Liver (tissue), 9 donors: Measurements from ENCODE around the gene SYNGR4. TPM values are rescaled to one million over a fixed set of nuclear protein-coding genes. Genes with fewer than 3 reads are reported as not detected.

ENCODE experiments used
- DNase-seq: peaks from one replicate; pipeline ENCODE4 v3.0.0-alpha.2; 2017; ENCODE audit warnings: low spot score
- H3K27ac ChIP-seq, 2 donors: one replicate each; pipeline ENCODE4 v1.7.0; 2013; ENCODE audit warnings: inconsistent platforms in 2 of 2, low read length in 2 of 2, control low read depth in 1 of 2, low read depth in 1 of 2, mild to moderate bottlenecking in 1 of 2
- H3K27me3 ChIP-seq, 4 donors: one replicate each; pipeline versions ENCODE4 v1.6.1 to v1.7.0; 2013; ENCODE audit warnings: low read length in 3 of 4, inconsistent platforms in 1 of 4, mild to moderate bottlenecking in 1 of 4, moderate library complexity in 1 of 4; ENCODE audit not compliant: control insufficient read depth in 4 of 4, insufficient read depth in 4 of 4
- H3K36me3 ChIP-seq, 4 donors: one replicate each; pipeline versions ENCODE4 v1.6.1 to v1.7.0; 2013; ENCODE audit warnings: low read length in 3 of 4, mild to moderate bottlenecking in 3 of 4, low read depth in 1 of 4, moderate library complexity in 1 of 4; ENCODE audit not compliant: control insufficient read depth in 4 of 4, insufficient read depth in 3 of 4
- H3K4me1 ChIP-seq, 4 donors: one replicate each; pipeline versions ENCODE4 v1.6.1 to v1.7.0; 2013; ENCODE audit warnings: low read length in 3 of 4, mild to moderate bottlenecking in 3 of 4, moderate library complexity in 1 of 4; ENCODE audit not compliant: control insufficient read depth in 4 of 4, insufficient read depth in 4 of 4
- H3K4me3 ChIP-seq, 3 donors: one replicate each; pipeline versions ENCODE4 v1.6.1 to v1.7.0; 2013; ENCODE audit warnings: low read length in 3 of 3, control low read depth in 1 of 3, low read depth in 1 of 3, mild to moderate bottlenecking in 1 of 3
- H3K9ac ChIP-seq, 2 donors: one replicate each; pipeline ENCODE4 v1.7.0; 2013; ENCODE audit warnings: low read length in 2 of 2, mild to moderate bottlenecking in 2 of 2, moderate library complexity in 2 of 2, control low read depth in 1 of 2, low read depth in 1 of 2
- H3K9me3 ChIP-seq, 4 donors: one replicate each; pipeline versions ENCODE4 v1.6.1 to v1.7.0; 2013; ENCODE audit warnings: low read length in 3 of 4; ENCODE audit not compliant: control insufficient read depth in 4 of 4
- ATF3 ChIP-seq: IDR thresholded peaks from 2 replicates; pipeline ENCODE4 v1.6.1; 2016; ENCODE audit warnings: antibody characterized with exemption
- EGR1 ChIP-seq, 2 donors: IDR thresholded peaks; 2 replicates each; pipeline ENCODE4 v1.6.1; 2016 to 2018; ENCODE audit warnings: antibody characterized with exemption in 2 of 2, low read depth in 2 of 2
- FOXA1 ChIP-seq: IDR thresholded peaks from 2 replicates; pipeline ENCODE4 v1.6.1; 2016; ENCODE audit warnings: antibody characterized with exemption
- FOXA2 ChIP-seq: IDR thresholded peaks from 2 replicates; pipeline ENCODE4 v1.6.1; 2016; ENCODE audit warnings: antibody characterized with exemption
- GABPA ChIP-seq, 2 donors: IDR thresholded peaks in 1 of 2; conservative IDR thresholded peaks in 1 of 2; 2 replicates each; pipeline ENCODE4 v1.6.1; 2016; ENCODE audit warnings: antibody characterized with exemption in 2 of 2, mild to moderate bottlenecking in 1 of 2, moderate library complexity in 1 of 2
- HNF4G ChIP-seq: IDR thresholded peaks from 2 replicates; pipeline ENCODE4 v1.6.1; 2016; ENCODE audit warnings: antibody characterized with exemption
- JUND ChIP-seq, 2 donors: IDR thresholded peaks; 2 replicates each; pipeline ENCODE4 v1.6.1; 2016; ENCODE audit warnings: antibody characterized with exemption in 2 of 2
- MAX ChIP-seq: IDR thresholded peaks from 2 replicates; pipeline ENCODE4 v1.6.1; 2016; ENCODE audit warnings: antibody characterized with exemption
- NR2F2 ChIP-seq: IDR thresholded peaks from 2 replicates; pipeline ENCODE4 v1.6.1; 2016; ENCODE audit warnings: antibody characterized with exemption
- RAD21 ChIP-seq, 2 donors: IDR thresholded peaks; 2 replicates each; pipeline ENCODE4 v1.6.1; 2016; ENCODE audit warnings: antibody characterized with exemption in 2 of 2, mild to moderate bottlenecking in 2 of 2
- REST ChIP-seq: IDR thresholded peaks from 2 replicates; pipeline ENCODE4 v1.6.1; 2016; ENCODE audit warnings: antibody characterized with exemption, mild to moderate bottlenecking
- RXRA ChIP-seq, 2 donors: IDR thresholded peaks; 2 replicates each; pipeline ENCODE4 v1.6.1; 2017 to 2018; ENCODE audit warnings: antibody characterized with exemption in 2 of 2, mild to moderate bottlenecking in 1 of 2
- SP1 ChIP-seq: IDR thresholded peaks from 2 replicates; pipeline ENCODE4 v1.6.1; 2018; ENCODE audit warnings: antibody characterized with exemption, mild to moderate bottlenecking
- TAF1 ChIP-seq: conservative IDR thresholded peaks from 2 replicates; pipeline ENCODE4 v1.6.1; 2016; ENCODE audit warnings: antibody characterized with exemption, mild to moderate bottlenecking
- WGBS: extraction: QIAGEN DNeasy Blood & Tissue Kit; methylation state at CpG from one replicate; pipeline ENCODE4 v1.1.7; 2013; 5-methylcytosine and 5-hydroxymethylcytosine counted together
- polyA plus RNA-seq, 2 donors: library from polyadenylated mRNA; stranded (reverse) in 1 of 2; unstranded in 1 of 2; fragments of 200-250 nt in 1 of 2; fragments of >200 nt in 1 of 2; fragmentation: Nextera tagmentation in 1 of 2; extraction: Ambion mirVana in 1 of 2; gene quantifications; one replicate each; pipeline versions ENCODE4 v1.2.1 to v1.2.3, GENCODE V29; 2013 to 2015
- total RNA-seq, 2 donors: library from RNA; depleted of rRNA; stranded (reverse); fragments of >200 nt; gene quantifications; one replicate each; pipeline ENCODE4 v1.2.3, GENCODE V29; 2014
- TF ChIP-seq, protein P1 (sequence below): IDR thresholded peaks from 2 replicates; pipeline ENCODE4 v1.6.1; 2016; ENCODE audit warnings: antibody characterized with exemption
- donor health status: healthy.
- donor health status: healthy.
- donor health status: healthy.
- donor health status: healthy.
- donor health status: healthy.

SYNGR4 gene
- total and polyA plus RNA-seq, 4 donors: 0.09 TPM; not detected in 3

GRCh38 chr19:48418317-48419064 lies 54.3 kb downstream of the SYNGR4 start (continued):
- TF ChIP-seq TAF1 (no peak), SP1 (no peak), HNF4G (no peak), EGR1 (IDR thresholded peaks at IDR 0.05; ENCODE audit: low read depth in 2 of 2) (no peak), ATF3 (no peak), RAD21 (IDR thresholded peaks at IDR 0.05) (no peak)

DNA sequence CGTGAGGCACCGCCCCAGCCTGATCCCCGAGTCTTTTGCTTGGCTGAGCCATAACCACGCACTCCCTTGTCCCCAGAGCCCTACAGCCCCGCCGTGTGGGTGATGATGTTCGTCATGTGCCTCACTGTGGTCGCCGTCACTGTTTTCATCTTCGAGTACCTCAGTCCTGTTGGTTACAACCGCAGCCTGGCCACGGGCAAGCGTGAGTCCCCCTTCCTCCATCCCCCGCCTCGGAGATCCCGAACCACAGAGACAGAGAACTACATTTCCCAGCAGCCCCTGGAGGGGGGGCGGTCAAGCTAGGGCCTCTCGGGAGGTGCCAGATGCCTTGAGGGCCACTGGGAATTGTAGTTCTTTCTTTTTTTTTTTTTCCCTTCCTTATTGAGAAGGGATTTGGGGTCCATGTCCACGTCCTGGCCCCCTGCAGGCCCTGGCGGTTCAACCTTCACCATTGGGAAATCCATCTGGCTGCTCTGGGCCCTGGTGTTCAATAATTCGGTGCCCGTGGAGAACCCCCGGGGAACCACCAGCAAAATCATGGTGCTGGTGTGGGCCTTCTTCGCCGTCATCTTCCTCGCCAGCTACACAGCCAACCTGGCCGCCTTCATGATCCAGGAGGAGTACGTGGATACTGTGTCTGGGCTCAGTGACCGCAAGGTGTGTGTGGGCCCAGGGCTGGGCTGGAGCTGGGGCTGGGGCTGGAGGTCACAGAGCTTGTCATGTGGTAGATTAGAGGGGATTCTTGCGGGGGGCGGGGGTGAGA lies 55.2 kb downstream of the SYNGR4 start:
- Histone ChIP-seq H3K4me1 (peaks cover 3 to 6% (median 4%) of the 10 kb centered on the region in 4 donors), H3K4me3 (no peak overlapping the region), H3K36me3 (no peaks in the 10 kb centered on the region), H3K9ac (no peak overlapping the region), H3K9me3 (no peaks in the 10 kb centered on the region), H3K27ac (no peak overlapping the region), H3K27me3 (no peaks in the 10 kb centered on the region)
- TF ChIP-seq GABPA (IDR thresholded peaks at IDR 0.05 in 1 of 2, conservative IDR thresholded peaks at IDR 0.05 in 1 of 2) (no peak), HNF4G (no peak), RXRA (IDR thresholded peaks at IDR 0.05) (no peak), FOXA2 (no peak), FOXA1 (no peak), REST (no peak), RAD21 (IDR thresholded peaks at IDR 0.05) (no peak), NR2F2 (no peak), EGR1 (IDR thresholded peaks at IDR 0.05; ENCODE audit: low read depth in 2 of 2) (no peak), JUND (IDR thresholded peaks at IDR 0.05) (no peak), MAX (no peak)
- TF ChIP-seq, protein P1, sequence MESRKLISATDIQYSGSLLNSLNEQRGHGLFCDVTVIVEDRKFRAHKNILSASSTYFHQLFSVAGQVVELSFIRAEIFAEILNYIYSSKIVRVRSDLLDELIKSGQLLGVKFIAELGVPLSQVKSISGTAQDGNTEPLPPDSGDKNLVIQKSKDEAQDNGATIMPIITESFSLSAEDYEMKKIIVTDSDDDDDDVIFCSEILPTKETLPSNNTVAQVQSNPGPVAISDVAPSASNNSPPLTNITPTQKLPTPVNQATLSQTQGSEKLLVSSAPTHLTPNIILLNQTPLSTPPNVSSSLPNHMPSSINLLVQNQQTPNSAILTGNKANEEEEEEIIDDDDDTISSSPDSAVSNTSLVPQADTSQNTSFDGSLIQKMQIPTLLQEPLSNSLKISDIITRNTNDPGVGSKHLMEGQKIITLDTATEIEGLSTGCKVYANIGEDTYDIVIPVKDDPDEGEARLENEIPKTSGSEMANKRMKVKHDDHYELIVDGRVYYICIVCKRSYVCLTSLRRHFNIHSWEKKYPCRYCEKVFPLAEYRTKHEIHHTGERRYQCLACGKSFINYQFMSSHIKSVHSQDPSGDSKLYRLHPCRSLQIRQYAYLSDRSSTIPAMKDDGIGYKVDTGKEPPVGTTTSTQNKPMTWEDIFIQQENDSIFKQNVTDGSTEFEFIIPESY: no peak
- DNase-seq: peak; percentile 55
- WGBS: 65% methylated on average over 31 of the region's 31 CpGs
